Measurements from ENCODE around the gene SLC35F1.
"Not testable (repeated sequence)": the region's sequence is repeated elsewhere in the genome, so short reads cannot be mapped to it uniquely, and the experiment has no call there.

The SLC35F1 gene

DNA sequence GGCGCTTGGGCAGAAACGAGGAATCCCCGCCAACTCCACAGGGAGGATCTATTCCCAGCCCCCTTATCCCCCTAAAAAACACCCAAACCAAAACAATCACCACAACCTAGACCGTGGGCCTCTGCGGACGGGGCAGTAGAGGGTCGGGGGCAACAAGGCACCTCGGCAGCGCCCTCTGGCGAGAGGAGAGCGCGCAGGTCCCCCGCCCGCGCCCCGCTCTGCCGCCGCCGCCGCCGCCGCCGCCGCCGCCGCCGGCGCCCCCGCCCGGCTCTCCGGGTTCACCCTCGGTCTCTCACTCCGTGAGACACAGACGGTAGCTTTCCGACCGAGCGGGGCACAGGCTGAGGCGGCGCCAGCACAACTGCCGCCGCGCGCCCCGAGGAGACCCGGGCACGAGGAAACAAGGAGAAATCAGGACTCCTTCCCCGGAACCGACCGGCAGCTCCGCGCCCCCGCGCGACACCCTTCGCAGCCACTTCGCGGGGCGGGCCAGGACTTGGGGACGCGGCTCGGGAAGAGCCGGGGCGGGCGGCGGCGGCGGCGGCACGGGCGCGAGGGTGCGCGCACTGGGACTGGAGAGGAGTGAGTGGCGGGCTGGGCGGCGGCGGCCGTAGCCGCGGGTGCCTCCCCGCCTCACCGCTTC is at the start of gene SLC35F1:
TSS of gene SLC35F1 (plus strand) at position 307 of the 643 bp plus-strand sequence.
- peak; percentile 62 for DNase-seq
- peak; percentile 71 for ATAC-seq

GRCh38 chr6:117858601-117859000 is 48.5 kb upstream of the SLC35F1 start:
- not testable (repeated sequence) for ATAC-seq

GRCh38 chr6:117861545-117861944 is 45.5 kb upstream of the SLC35F1 start:
- DNase-seq (no peak), ATAC-seq (no peak)

More at GRCh38 chr6:117858601-117859000, 48.5 kb upstream of the SLC35F1 start:
- not testable (repeated sequence) for DNase-seq

- no peak for ATAC-seq
- DNase-seq = no peak
Measured at GRCh38 chr6:117866561-117866960, 40.5 kb upstream of the SLC35F1 start.

GRCh38 chr6:117870486-117871242 is 36.4 kb upstream of the SLC35F1 start:
- ATAC-seq (peak; percentile 19), DNase-seq (no peak)

DNA sequence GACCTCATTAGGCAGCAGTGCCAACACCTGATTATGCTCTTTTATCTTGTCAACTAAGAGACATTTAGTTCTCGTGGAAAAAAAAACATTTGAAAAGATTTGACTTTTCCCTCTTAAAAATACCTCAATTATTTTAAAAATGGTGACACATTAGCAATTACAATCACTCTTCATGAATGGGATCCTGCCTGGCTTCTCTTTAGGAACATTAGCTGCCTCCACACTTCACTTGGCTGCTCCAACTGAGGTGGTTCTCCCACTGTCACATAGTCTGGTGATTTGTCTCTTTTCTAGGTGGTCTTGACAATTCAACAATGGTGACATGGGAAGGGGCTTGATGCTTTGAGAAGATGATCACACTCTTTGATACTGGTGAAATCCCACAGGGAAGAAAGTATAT is 26.2 kb upstream of the SLC35F1 start:
- ATAC-seq (no peak), DNase-seq (no peak)

DNA sequence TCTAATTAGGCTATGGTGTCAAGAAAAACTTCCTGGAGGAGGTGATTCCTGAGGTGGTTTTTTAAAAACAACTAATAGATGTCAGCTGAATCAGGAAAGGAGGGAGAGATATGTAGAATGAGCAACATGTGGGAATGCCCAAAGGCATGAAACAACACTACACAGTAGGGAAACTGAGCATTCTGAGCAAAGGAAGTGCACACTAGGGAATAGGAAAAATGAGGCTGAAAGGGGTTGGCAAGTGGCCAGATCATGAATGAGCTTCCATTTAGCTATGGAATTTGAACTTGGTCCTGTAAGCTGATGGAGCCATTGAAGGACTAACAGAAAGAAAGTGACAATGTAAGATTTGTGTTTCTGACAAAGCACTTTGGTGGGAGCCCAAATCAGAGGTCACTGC is 16.9 kb upstream of the SLC35F1 start:
- DNase-seq (no peak), ATAC-seq (no peak)

GRCh38 chr6:117906507-117906957 is 532 bp upstream of the SLC35F1 start:
- ATAC-seq = peak; percentile 17
- DNase-seq = no peak

- DNase-seq (no peak), ATAC-seq (no peak)
Measured at GRCh38 chr6:117907601-117908245, 659 bp downstream of the SLC35F1 start.

- no peak for DNase-seq
Measured at GRCh38 chr6:117908246-117909068, 1.4 kb downstream of the SLC35F1 start.

DNA sequence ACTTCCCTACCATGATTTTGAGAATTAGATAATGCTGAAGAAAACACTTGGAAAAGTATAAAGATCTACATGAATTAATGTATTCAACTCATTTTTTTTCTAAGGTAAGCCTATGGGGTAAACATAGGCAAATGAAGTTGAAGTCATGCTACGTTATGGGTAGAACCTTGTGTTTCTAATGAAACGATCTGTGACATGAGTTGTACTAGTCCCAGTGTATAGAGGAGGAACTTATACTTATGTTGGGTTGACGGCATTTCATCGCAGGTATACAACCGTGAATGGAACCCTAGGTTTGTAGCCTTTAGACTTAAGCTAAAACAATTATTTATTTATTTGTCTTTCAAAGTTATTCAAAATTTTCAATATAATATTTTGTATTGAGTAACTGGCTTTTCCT is 2.6 kb downstream of the SLC35F1 start:
- ATAC-seq (no peak), DNase-seq (no peak)

More at GRCh38 chr6:117908246-117909068, 1.4 kb downstream of the SLC35F1 start:
- ATAC-seq = no peak

DNA sequence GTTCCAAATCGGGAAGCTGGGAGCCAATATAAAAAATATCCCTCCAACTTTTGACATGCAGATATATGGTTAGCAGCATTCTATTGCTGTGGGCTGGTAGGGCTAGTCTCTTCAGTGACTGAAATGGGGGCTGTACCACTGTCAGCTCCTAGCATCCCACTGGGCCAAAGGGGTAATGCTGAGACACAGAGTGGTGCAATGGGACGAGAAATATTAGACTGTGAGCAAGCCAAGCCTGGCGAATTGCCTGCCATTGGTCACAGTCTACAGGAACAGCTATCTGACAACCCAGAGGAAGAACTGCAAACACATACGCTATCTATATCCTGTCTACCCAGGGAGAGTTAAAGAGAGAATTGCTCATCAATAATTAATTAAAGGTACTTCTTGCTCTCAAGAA is 3.5 kb downstream of the SLC35F1 start:
- ATAC-seq = no peak
- DNase-seq = no peak

DNA sequence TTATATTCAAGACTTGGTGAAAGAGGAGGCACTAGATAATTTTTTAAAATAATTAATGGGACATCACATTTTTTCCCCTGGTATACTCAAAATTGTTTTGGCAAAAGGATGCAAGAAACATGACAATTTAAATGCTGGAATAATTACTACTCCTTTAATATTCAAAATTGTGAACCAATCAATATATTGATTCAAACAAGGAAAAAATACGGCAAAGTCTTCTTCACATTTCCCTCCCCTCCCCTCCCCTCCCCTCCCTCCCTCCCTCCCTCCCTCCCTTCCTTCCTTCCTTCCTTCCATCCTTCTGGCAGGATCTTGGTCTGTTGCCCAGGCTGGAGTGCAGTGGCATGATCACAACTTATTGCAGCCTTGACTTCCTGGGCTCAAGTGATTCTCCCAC is 4.1 kb downstream of the SLC35F1 start:
- DNase-seq = no peak
- ATAC-seq = no peak

- no peak for ATAC-seq
- DNase-seq = no peak
Measured at GRCh38 chr6:117911660-117912059, 4.6 kb downstream of the SLC35F1 start.

DNA sequence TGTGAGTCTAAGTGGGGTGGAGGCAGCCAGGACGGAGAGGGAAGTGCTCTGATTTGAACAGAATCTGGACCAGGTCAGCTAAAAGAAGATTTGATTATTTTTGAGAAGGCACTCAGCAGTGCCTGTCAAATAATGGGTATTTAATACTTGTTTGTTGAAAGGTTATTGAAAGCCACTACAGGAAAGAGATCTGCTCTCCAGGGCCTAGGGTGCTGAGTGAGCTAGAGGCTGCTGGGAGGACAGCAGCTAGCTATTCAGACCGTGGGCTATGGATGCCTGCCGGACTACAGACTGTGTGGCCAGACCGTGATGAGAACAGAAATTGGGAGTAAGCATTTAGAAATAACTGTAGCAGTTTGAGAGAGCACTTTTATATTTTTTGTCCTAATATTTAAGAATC is 8.8 kb downstream of the SLC35F1 start:
- ATAC-seq (no peak), DNase-seq (no peak)

DNA sequence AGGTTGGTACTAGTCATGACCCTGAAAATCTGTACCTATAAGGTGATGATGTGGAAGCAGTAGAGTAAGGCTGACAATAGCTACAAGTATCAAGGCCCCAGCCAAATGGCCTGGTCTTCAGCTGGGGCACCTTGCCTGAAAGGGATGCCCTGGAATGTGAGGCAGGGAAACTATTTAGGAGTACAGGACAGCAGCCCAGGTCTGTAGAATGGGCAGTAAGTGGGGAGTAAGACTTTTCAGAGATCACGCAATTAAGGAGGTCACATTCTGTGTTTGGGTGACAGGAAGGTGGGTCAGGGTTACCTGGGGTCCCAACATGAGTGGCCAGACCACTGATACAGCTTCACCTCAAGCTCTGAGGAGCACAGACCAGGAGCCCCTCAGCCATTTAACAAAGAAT is 9.4 kb downstream of the SLC35F1 start:
- ATAC-seq = no peak
- no peak for DNase-seq

GRCh38 chr6:117917176-117917575 is 10.1 kb downstream of the SLC35F1 start:
- no peak for ATAC-seq
- no peak for DNase-seq

DNA sequence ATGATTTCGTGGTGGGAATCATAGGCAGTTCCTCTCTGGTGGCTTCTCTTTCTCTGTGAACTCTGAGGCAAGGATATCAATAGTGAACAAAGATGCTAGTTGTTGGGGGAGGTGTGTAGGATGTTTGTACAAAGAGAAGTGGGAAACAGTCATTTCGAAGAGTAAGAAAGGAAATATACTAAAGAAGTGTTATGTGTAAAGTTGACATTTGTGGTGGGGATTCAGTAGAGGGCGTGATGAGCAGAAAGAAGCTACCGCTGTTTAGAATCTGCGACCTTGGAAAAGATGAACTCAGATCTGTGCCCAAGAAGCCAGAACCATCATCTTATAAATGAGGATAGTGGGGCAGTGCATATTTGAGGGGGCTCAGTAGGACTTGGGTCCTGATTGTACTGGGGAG is 11.4 kb downstream of the SLC35F1 start:
- ATAC-seq = no peak

DNA sequence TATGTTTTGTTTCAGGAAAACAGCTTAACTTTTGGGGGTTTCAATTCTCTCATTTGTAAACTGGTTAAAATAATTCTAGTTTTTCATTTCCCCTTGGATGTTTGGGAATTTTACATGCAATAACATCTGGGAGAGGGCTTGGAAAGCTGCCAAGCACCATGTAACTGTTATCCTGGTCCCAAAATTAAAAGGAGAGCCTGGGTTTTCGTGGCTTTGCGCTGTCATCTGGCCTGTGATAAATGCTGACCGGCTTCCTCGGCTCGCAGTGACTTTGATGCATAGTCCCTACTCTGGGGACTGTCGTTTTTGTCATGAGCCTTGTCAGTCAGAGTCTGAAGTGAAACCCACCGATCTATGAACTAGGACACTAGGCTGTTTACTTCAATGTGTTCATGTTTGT is 12.2 kb downstream of the SLC35F1 start:
- ATAC-seq = no peak
- no peak for DNase-seq

More for the DNA sequence above, 11.4 kb downstream of the SLC35F1 start:
- DNase-seq = no peak

- DNase-seq = no peak
- no peak for ATAC-seq
Measured at GRCh38 chr6:117919775-117920729, 13.0 kb downstream of the SLC35F1 start.

- DNase-seq (no peak), ATAC-seq (no peak)
Measured at GRCh38 chr6:117924690-117925089, 17.6 kb downstream of the SLC35F1 start.

Data from stimulated activated naive CD8-positive, alpha-beta T cell treated with anti-CD3 and anti-CD28 coated beads, Interleukin-15, Interleukin-2, amounts not matched to agents 100 U/mL and 50 U/mL, for 24 hours (primary cell).